Measurements from ENCODE around the gene FAM168B.

The FAM168B gene

GRCh38 chr2:131039908-131040660, 53.2 kb downstream of the FAM168B start:
- DNase-seq (ENCODE audit: low read depth) = no peak

- no peak for DNase-seq (ENCODE audit: low read depth)
These were observed 53.7 kb downstream of the FAM168B start for GRCh38 chr2:131039535-131039907.

GRCh38 chr2:131039101-131039440, 54.2 kb downstream of the FAM168B start:
- DNase-seq (ENCODE audit: low read depth) = no peak

GRCh38 chr2:131038258-131039100, 54.8 kb downstream of the FAM168B start:
- DNase-seq (ENCODE audit: low read depth) = no peak

- no peak for DNase-seq (ENCODE audit: low read depth)
These were observed 55.6 kb downstream of the FAM168B start for GRCh38 chr2:131037398-131038257.

GRCh38 chr2:131036696-131037397, 56.4 kb downstream of the FAM168B start:
- no peak for DNase-seq (ENCODE audit: low read depth)

- DNase-seq (ENCODE audit: low read depth) = no peak
These were observed 57.0 kb downstream of the FAM168B start for GRCh38 chr2:131036269-131036668.

- DNase-seq (ENCODE audit: low read depth) = no peak
These were observed 57.4 kb downstream of the FAM168B start for GRCh38 chr2:131035826-131036231.

- no peak for DNase-seq (ENCODE audit: low read depth)
These were observed 58.0 kb downstream of the FAM168B start for GRCh38 chr2:131035112-131035825.

GRCh38 chr2:131034122-131035051, 58.9 kb downstream of the FAM168B start:
- no peak for DNase-seq (ENCODE audit: low read depth)

- no peak for DNase-seq (ENCODE audit: low read depth)
These were observed 59.5 kb downstream of the FAM168B start for GRCh38 chr2:131033786-131034121.

GRCh38 chr2:131032393-131032836, 60.8 kb downstream of the FAM168B start:
- DNase-seq (ENCODE audit: low read depth) = no peak

- DNase-seq (ENCODE audit: low read depth) = no peak
These were observed 61.4 kb downstream of the FAM168B start for GRCh38 chr2:131031875-131032274.

- DNase-seq (ENCODE audit: low read depth) = no peak
These were observed 61.8 kb downstream of the FAM168B start for GRCh38 chr2:131031431-131031841.

GRCh38 chr2:131030478-131030971, 62.7 kb downstream of the FAM168B start:
- DNase-seq (ENCODE audit: low read depth) = no peak

GRCh38 chr2:131029812-131030211, 63.4 kb downstream of the FAM168B start:
- no peak for DNase-seq (ENCODE audit: low read depth)

- no peak for DNase-seq (ENCODE audit: low read depth)
These were observed 65.4 kb downstream of the FAM168B start for GRCh38 chr2:131027566-131028528.

- no peak for DNase-seq (ENCODE audit: low read depth)
These were observed 66.3 kb downstream of the FAM168B start for GRCh38 chr2:131026919-131027318.

GRCh38 chr2:131023758-131024157, 69.5 kb downstream of the FAM168B start:
- DNase-seq (ENCODE audit: low read depth) = no peak

Measured in stimulated activated CD8-positive, alpha-beta memory T cell treated with anti-CD3 and anti-CD28 coated beads, Interleukin-15, amount 100 ng/mL, for 1 hour (primary cell).